GM19099 (cell line): ENCODE data around the gene RGS1.
A peak's percentile ranks its signal among the peaks of the same experiment; 100 is the strongest.

ENCODE experiments used
- POLR2A ChIP-seq: IDR thresholded peaks from 3 replicates; pipeline ENCODE4 v1.6.1; 2011; ENCODE audit warnings: low read depth; ENCODE audit not compliant: insufficient read length; ENCODE audit errors: extremely low read depth

Gene RGS1, protein sequence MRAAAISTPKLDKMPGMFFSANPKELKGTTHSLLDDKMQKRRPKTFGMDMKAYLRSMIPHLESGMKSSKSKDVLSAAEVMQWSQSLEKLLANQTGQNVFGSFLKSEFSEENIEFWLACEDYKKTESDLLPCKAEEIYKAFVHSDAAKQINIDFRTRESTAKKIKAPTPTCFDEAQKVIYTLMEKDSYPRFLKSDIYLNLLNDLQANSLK

DNA sequence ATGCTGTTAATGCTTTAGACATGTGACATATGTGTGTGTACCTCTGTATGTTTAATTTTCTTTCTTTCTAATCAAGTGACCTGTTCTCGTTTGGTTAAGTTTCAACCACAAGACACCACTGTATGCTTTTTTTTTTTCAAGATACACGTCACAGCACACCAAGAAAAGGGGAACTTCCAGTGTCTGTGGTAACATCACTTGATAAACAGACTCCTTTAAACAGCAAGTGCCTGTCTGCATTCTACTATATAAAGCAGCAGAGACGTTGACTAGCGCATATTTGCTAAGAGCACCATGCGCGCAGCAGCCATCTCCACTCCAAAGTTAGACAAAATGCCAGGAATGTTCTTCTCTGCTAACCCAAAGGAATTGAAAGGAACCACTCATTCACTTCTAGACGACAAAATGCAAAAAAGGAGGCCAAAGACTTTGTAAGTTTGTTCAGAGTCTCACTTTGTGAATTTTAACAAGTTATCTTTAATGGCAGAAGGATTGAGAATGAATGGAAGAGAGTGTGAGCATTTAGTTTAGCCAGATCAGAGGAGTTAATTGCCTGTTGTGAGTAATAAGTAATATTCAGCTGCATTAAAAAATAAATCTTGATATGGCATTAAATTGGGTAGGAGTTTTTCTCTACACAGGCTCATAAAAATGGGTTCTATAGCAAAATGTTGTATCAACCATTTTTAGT is at the start of gene RGS1:
TSS of gene RGS1 (plus strand) at position 275 of the 691 bp plus-strand sequence. CDS start at position 295, 20 bp downstream.
- TF ChIP-seq POLR2A: peak; percentile 99

DNA sequence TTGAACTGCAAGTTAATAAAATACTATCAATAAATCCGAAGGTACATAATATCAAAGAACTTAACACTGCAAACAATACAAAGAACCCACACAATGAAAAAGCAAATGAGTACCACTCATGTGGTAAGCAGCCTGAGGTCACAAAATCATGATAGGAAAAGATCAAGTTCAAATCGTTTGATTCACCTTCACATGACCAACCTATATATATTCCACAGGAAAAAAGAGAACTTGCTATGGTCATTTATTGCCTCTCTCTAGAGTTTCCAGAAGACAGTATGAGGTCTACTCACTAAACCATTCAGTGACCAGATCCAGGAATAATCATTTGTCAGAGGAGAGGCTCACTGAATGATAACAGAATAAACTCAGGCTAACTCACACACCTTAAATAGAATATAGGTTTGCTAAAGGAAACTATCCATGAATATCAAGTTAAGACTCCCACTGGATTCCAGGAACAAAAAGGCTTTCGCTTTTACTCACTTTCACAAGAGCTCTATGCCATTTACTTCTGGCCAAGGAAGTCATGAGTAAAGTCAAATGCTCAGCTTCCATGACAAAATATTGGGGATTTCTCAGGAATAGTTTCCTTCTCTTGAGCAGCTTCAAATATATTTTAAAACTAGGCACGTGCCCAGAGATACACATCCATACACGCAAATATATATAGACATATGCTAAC is 48.3 kb upstream of the RGS1 start:
- no peak for TF ChIP-seq POLR2A

DNA sequence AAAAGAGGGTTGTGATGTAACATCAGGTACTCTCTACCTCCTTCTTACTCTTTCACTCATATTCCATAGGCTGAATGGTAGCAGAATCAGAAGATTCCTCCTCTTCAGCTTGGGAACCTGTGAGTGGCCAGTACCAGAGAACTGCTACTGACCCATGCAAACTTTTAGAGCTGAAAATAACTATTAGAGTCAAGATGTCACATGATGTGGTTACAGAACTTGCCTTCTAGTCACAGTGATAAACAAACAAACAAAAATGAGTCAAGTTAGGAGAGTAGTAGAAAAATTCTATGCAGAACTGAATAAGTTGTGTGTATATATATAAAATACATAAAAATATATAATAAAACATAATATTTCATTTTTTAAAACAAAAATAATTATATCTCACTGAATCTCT is 47.6 kb upstream of the RGS1 start:
- TF ChIP-seq POLR2A: no peak

DNA sequence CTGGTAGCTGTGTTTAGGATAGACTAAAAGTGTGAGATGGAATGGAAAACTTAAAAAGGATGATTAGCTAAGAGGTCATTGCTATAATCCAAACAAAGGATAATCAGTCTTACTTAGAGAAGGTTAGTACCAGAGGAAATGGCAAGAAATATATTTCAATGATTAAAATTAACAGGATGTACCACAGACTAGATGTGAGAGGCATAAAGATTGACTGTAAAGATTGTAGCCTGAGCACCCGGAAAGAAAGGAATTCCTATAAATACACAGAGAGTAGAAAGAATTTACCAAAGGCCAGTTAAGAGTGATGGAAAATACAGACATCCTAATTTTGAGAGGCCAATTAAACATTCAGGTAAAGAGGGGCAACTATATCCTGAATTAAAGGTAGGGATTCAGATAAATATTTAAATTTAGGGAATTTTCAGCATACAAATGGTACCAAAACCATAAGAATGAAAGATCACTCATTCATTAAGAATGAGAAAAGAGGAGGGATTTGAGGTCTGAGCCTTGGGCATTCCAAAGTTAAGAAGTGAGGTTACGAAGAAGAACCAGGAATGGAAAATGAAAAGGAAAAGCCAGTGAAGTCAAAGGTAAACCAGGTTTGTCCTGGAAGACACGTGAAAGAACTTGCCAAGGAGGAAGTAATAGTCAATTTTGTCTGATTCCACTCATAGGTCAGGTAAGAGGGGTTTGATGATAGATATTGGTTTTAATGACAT is 46.4 kb upstream of the RGS1 start:
- no peak for TF ChIP-seq POLR2A

DNA sequence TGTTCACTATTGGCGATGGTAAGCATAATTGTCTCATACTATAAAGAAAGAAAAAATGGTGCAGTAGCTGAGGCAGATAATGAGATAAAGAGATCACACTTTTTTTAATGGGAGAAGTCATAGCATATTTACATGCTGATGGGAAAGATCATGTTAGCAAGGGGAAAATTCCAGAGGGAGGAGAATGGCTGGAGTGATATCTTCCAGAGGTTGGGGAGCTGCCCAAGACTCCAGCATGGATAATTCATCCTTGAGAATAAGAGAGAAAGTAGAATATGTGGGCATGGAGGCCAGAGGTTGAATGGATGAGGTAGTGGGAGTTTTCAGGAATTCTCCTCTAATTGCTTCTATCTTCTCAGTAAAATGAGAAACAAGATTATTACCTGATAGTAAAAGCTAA is 45.8 kb upstream of the RGS1 start:
- TF ChIP-seq POLR2A: no peak

DNA sequence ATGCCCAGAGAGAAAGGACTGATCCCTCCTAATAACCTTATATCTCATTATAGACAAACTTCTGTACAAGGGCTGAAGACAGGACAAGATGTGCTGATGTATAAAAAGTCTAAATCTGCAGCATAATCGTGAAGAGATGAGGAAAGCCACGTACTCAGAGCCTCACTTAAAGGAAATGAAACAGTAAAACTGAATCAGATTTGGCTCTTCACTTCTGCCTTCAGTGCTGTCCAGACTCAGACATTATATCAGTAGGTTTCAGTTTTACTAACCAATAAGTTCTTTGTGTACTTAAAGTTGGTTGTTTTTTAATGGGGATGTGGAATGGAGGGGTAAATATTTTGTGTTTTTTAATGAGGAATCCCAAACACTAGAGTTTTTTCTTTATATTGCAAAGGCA is 45.3 kb upstream of the RGS1 start:
- TF ChIP-seq POLR2A: peak; percentile 55

DNA sequence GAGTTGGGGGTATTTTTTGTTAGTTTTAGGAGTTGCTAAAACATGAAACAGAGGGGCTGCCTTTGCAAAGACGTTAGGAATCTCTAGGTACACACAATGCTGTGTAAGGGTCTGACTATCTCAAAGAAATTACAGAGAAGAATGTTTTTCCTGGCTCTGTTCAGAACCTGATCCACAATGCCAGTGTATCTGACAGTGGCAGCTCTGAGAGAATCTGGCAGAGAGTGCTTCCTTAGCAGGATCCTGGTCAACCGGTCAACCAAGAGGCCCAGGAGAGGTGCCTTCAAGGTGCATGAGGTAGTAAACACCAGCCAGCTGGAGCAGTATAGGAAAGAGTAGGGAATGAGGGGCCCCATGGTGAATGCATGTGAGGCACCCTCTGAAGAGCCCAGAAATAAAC is 40.9 kb upstream of the RGS1 start:
- TF ChIP-seq POLR2A: no peak

DNA sequence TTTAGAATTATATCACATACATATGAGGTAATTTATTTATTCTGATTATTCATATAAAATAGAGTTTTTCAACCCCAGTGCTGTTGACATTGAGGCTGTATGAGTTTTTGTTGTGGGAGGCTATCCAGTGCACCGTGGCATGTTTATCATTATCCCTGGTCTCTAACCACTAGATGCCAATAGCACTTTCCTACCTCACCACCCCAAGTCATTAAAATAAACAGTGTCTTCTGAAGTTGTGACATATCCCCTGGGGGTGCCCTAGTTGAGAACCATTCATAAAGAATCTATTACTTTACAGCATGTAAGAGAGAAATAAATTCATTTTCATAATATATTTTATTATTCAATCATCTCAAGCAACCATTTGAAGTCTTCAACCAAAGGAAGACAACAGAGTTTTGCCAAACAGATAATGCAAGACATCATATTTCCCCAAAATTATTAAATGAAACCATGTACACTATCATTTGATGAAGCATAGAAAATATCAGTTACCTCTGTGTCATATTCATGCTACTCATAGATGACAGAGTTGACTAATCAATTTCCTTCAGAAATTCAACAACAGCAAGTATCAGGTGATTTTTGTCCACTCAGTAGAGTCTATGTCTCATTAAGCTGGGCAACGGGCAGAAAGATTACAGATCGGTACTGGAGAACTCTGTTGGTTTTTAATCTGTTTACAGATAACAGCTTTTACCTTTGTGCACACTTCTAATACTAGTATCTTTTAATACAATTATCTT is 39.5 kb upstream of the RGS1 start:
- no peak for TF ChIP-seq POLR2A

DNA sequence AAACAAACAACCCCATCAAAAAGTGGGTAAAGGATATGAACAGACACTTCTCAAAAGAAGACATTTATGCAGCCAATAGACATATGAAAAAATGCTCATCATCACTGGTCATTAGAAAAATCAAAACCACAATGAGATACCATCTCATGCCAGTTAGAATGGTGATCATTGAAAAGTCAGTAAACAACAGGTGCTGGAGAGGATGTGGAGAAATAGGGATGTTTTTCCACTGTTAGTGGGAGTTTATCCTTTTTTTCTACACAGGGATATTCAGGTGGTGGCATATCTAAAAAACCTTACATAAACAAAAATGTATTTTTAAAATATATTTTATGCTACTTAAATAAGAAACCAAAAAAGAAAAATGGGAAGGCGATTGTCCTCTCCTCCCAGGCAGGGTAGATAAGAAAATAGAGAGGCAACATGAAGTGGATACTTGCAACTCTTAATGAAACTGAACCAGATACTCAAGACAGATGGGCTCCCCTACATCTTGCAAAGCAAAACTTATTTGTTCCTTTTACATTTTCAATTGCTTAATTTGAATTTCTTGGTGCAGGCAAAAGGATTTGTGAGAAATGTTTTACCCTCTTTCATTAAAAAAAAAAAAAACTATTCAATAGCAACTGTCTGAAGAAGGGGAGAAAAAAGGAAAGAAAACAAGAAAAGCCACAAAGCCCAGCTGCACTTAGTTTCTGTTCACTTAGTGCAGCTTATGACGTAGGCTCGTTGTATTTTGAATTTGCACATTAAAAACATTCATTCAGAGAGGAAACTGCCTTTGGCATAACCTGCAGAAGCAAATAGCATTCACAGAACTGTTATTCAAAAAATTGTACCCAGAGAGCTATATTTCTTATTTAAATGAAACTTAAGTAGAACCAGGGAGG is 36.9 kb upstream of the RGS1 start:
- TF ChIP-seq POLR2A: no peak

DNA sequence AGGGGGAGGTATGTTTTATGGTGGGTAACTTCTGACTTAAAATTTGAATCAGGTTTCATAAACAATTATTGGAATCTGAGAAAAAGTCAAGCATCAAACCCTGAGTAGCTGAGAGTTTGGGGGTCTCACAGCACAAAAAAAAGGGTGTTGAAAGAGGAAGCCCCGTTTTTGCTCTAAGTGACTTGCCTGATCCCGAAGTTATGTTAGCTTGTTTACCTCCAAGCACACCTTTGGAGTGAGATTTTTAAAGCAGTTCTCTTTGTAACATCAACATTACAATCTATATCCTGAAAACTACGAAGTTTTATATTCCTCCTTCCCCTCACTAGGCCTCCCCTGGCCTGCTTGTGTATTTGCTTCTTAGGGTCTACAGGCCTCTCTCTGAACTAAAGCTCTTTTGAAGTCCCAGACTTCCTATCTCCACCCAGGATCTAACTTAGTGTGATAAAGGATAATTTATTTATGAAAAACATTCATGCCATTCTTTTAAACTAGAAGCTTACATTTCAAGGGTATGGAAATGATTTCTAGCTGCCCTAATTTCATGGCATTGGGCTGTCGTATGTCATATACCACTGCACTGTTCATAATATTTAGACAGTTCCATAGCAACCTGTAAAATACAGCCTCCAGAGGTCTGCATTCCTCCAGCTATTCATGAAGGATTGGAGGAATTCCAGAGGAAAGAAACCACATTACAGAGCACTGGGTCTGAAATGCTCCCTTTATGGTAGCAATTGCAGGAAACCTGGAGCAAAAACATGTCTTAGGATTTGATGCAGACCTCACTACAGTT is 36.1 kb upstream of the RGS1 start:
- peak; percentile 9 for TF ChIP-seq POLR2A

DNA sequence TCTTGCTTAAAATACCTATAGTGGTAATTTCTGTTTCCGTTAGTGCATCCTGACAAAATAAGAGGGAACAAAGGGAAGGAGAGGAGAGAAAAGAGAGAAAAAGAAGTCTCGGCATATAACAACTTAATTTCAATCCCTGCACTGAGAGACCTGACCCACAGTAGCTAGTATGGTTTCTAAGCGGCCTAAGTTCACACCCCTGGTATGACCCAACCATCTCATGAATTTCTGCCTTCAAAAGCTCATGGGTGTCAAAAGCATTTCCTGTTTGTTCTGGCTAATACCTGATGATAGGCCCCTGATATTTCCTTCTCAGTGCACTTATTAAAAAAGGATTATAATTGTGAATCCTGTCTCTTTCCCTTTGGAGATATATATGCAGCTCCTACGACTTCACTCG is 32.1 kb upstream of the RGS1 start:
- no peak for TF ChIP-seq POLR2A

DNA sequence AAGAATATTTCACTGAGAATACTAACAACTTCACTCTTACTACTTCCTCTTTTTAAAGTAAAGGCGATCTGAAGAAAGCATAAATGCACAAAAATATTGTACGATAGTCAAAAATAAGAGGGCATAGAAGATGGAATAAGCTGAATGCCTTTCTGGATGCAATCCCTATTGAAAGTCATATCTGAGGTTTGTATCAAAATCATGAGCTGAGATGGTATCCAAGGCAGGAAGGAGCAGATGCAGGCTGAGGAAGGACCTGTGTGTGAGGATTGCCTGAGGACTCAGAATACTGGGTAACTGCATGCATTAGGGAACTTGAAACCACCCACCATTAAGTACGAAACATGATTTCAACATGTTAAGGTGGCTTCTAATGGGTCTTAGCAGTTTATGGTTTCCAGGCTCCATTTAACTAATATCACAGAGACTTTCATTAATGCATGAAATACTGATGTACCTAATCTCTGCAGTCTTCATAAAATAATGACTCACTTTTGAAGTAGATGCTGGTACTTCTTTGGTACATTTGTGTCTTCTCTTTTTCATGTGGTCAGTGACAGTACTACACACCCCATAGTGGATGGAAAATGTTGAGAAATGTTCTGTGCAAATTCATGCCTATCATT is 29.6 kb upstream of the RGS1 start:
- peak; percentile 35 for TF ChIP-seq POLR2A

DNA sequence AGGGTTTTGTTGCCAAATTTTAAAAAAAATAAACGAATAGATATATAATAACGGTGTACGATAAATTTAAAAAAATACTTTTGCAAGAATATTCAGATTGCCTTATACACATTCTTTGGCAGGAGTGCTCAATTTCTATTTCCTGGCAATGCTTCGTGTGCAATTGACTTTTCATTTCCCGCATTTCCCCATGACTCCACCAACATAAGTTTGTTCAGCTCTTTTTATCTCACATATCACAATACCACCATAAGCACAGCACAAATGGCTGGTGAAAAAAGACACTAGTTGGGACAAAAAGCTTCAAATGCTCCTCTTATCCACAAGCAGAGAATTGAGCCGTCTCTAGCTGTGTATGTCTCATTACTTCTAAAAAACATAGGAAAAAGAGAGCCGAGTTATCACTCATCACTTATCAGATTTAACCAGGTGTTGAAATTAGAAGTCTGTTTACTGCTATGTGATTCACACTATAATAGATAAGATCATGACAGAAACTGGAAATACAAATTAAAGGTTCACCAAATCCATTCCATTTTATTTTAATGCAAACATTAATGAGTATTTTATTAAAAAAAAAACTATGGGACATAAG is 28.9 kb upstream of the RGS1 start:
- TF ChIP-seq POLR2A: no peak

DNA sequence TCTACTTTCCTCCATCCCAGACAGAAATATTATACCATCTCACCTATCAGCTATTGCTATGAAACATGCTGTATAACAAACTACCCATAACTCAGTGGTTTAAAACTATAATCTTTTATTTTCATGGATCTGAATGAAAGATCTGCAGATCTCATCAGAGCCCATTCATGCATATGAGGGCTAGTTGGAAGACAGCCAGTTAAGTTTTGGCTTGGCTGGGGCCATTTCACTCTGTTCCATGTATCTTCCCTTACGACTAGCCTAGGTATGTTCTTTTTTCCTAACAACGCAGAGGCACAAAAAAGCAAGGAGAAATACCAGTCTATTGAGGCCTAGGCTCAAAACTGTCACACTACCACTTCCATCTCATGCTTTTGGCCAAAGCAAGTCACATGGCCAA is 28.1 kb upstream of the RGS1 start:
- no peak for TF ChIP-seq POLR2A
